ENCODE data around the gene HIBCH.
"Not testable (repeated sequence)": the region's sequence is repeated elsewhere in the genome, so short reads cannot be mapped to it uniquely, and the experiment has no call there.

HIBCH gene

DNA sequence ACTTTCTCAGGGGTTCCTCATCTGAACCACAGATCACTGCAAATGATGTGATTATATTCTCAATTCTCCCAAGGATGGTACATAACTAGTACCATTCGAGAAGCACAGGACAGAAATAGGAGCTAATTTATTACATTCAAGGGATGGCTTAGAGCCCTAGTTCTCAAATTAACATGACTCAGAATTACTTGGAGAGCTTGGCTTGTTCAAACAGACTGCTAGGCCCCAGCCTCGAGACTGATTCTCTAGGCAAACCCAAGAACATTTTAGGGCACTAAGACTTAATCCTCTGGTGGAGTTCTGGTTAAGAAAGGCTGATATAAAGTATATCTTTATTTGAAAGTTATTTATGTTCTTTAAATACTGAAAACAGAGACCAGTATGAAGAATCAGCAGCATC lies 35.8 kb downstream of the HIBCH start:
- TF ChIP-seq, protein P1, sequence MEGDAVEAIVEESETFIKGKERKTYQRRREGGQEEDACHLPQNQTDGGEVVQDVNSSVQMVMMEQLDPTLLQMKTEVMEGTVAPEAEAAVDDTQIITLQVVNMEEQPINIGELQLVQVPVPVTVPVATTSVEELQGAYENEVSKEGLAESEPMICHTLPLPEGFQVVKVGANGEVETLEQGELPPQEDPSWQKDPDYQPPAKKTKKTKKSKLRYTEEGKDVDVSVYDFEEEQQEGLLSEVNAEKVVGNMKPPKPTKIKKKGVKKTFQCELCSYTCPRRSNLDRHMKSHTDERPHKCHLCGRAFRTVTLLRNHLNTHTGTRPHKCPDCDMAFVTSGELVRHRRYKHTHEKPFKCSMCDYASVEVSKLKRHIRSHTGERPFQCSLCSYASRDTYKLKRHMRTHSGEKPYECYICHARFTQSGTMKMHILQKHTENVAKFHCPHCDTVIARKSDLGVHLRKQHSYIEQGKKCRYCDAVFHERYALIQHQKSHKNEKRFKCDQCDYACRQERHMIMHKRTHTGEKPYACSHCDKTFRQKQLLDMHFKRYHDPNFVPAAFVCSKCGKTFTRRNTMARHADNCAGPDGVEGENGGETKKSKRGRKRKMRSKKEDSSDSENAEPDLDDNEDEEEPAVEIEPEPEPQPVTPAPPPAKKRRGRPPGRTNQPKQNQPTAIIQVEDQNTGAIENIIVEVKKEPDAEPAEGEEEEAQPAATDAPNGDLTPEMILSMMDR (IDR thresholded peaks at IDR 0.05): no peak
- Histone ChIP-seq H3K4me3 (ENCODE audit: low read depth, low read length) (no peak overlapping the region), H2AFZ (no peak overlapping the region), H3K4me2 (ENCODE audit: low read length) (no peak overlapping the region), H3K9me3 (ENCODE audit: control insufficient read depth, low read length) (no peaks in the 10 kb centered on the region), H3K9ac (no peak overlapping the region), H3K27ac (no peak overlapping the region), H3K4me1 (no peaks in the 10 kb centered on the region), H3K36me3 (ENCODE audit: control insufficient read depth, insufficient read depth, low read length) (no peaks in the 10 kb centered on the region), H3K79me2 (no peaks in the 10 kb centered on the region), H3K27me3 (ENCODE audit: control insufficient read depth, insufficient read depth, low read length) (no peaks in the 10 kb centered on the region)

DNA sequence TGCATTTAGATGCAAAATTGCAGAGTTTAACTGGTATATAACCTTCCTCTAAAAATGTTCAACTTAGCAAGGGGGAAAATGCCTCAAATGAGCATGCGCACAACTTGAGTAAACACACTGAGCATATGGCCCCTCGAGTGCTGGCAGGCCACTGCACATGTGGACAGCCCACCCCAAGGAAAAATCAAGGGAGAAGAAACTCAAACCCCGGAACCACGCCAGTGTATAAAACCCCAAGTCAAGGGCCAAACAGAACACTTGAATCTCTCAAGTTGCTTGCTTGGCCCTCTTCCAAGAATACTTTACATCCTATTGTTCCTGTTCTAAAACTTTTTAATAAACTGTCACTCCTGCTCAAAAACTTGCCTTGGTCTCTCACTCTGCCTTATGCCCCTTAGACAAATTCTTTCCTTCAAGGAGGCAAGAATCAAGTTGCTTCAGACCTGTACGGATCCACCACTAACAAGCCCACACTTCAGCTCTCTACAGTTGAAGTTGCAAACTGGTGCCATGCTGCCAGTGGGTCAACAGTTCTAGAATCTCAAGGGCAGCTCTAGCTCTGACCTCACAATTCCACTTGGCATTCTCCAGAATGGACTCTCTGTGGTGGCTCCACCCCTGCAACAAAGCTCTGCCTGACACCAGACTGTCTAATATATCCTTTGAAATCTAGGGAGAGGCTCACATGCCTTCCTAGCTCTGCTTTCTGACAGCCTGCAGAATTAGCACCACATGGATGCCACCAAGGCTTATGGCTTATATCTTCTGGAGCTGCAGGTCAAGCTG lies 38.9 kb downstream of the HIBCH start:
- Histone ChIP-seq H3K27ac (no peak overlapping the region), H3K27me3 (ENCODE audit: control insufficient read depth, insufficient read depth, low read length) (no peaks in the 10 kb centered on the region), H3K79me2 (no peaks in the 10 kb centered on the region), H3K36me3 (ENCODE audit: control insufficient read depth, insufficient read depth, low read length) (no peaks in the 10 kb centered on the region), H3K9me3 (ENCODE audit: control insufficient read depth, low read length) (no peaks in the 10 kb centered on the region), H2AFZ (no peak overlapping the region), H3K9ac (no peak overlapping the region), H3K4me1 (peaks cover 4% of the 10 kb centered on the region), H3K4me2 (ENCODE audit: low read length) (no peak overlapping the region), H3K4me3 (ENCODE audit: low read depth, low read length) (no peak overlapping the region)
- TF ChIP-seq, protein P1 (IDR thresholded peaks at IDR 0.05): no peak

- H3K9ac ChIP-seq; H3K4me2 ChIP-seq (ENCODE audit: low read length); H3K79me2 ChIP-seq; H2AFZ ChIP-seq; H3K36me3 ChIP-seq (ENCODE audit: control insufficient read depth, insufficient read depth, low read length); H3K4me1 ChIP-seq; H3K4me3 ChIP-seq (ENCODE audit: low read depth, low read length); H3K27ac ChIP-seq; H3K9me3 ChIP-seq (ENCODE audit: control insufficient read depth, low read length); H3K27me3 ChIP-seq (ENCODE audit: control insufficient read depth, insufficient read depth, low read length): not testable (repeated sequence)
Observed at GRCh38 chr2:190279256-190280134, 40.1 kb downstream of the HIBCH start.

DNA sequence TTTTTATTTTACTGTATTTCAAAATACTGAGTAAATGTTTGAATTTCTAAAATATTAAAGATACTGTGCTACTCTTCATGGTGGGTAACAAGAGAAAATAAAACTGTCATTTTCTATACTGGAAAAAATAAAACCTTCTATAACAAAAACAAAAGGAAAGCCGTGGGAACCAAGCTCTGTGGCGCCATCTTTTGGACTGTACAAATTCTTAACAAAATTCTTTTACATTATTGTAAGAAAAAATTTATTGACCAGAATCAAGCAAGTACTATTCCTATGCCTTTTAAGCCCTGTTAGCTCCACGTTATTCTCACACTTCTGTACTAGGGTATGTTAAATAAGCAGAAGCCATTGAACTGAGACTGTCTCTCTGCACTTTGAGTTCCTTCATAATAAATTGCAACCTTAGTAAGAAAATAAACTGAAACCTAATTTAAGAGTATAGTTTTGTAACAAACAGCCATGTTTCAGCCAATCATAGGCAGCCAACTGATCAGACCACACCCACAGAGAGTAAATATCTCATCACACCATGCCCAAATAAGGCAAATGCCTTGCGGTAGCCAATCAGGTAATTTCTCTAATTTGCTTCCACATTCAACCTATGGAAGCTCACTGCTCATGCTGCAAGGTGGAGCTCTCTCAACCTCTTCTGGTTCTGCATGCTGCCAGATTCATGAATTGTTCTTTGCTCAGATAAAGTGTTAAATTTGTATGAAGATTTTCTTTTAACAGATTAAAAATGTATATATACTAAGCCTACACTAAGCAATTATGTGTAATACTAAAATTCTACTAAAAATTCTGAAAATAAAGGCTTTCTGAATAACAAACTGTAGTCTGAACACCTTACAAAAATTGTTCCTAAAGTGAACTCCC lies 42.2 kb downstream of the HIBCH start:
- peaks cover 5% of the 10 kb centered on the region for H3K4me1 ChIP-seq
- peaks cover 4% of the 10 kb centered on the region for H3K36me3 ChIP-seq (ENCODE audit: control insufficient read depth, insufficient read depth, low read length)
- H3K79me2 ChIP-seq: peaks cover 1% of the 10 kb centered on the region
- H3K4me3 ChIP-seq (ENCODE audit: low read depth, low read length): no peak overlapping the region
- no peak overlapping the region for H3K9ac ChIP-seq
- TF ChIP-seq, protein P1 (IDR thresholded peaks at IDR 0.05): peak; percentile 43
- H3K27ac ChIP-seq: no peak overlapping the region
- H3K27me3 ChIP-seq (ENCODE audit: control insufficient read depth, insufficient read depth, low read length): no peaks in the 10 kb centered on the region
- no peaks in the 10 kb centered on the region for H3K9me3 ChIP-seq (ENCODE audit: control insufficient read depth, low read length)
- no peak overlapping the region for H2AFZ ChIP-seq
- H3K4me2 ChIP-seq (ENCODE audit: low read length): no peak overlapping the region

- no peak overlapping the region for H3K27ac ChIP-seq
- H3K4me3 ChIP-seq (ENCODE audit: low read depth, low read length): no peak overlapping the region
- peaks cover 11% of the 10 kb centered on the region for H3K4me1 ChIP-seq
- H2AFZ ChIP-seq: no peak overlapping the region
- H3K4me2 ChIP-seq (ENCODE audit: low read length): no peak overlapping the region
- H3K9ac ChIP-seq: no peak overlapping the region
- no peaks in the 10 kb centered on the region for H3K27me3 ChIP-seq (ENCODE audit: control insufficient read depth, insufficient read depth, low read length)
- TF ChIP-seq, protein P1 (IDR thresholded peaks at IDR 0.05): no peak
- peaks cover 16% of the 10 kb centered on the region for H3K79me2 ChIP-seq
- H3K9me3 ChIP-seq (ENCODE audit: control insufficient read depth, low read length): no peaks in the 10 kb centered on the region
- peaks cover 4% of the 10 kb centered on the region for H3K36me3 ChIP-seq (ENCODE audit: control insufficient read depth, insufficient read depth, low read length)
Observed at GRCh38 chr2:190272457-190272842, 47.2 kb downstream of the HIBCH start.

Data from parathyroid adenoma (tissue), 2 donors.